ENCODE results near the gene RASSF5. TPM values are rescaled to one million over a fixed set of nuclear protein-coding genes. Genes with fewer than 3 reads are reported as not detected.

RASSF5 gene
- total and polyA plus RNA-seq, 3 donors from 2014 or later: 4.3 to 8.4 (median 5.9) TPM

- H3K4me3 ChIP-seq: no peak overlapping the region
- H3K27me3 ChIP-seq: no peaks in the 10 kb centered on the region
- H3K36me3 ChIP-seq (ENCODE audit: low read depth, missing control alignments): no peaks in the 10 kb centered on the region
- intact Hi-C loops (cut with DNase I; ENCODE audit: low total_unique reads): loop anchor here (10.0 kb wide), 1 partner anchor 89 kb away; no protein-coding TSS in a partner anchor
- no peaks in the 10 kb centered on the region for H3K4me1 ChIP-seq
- DNase-seq: no peak
- 57 to 65% methylated on average over 6 of the region's 6 CpGs for WGBS, 2 donors
- no peak overlapping the region for H3K27ac ChIP-seq
- no peaks in the 10 kb centered on the region for H3K9me3 ChIP-seq
- TF ChIP-seq POLR2A (IDR thresholded peaks at IDR 0.05) (no peak), CTCF (IDR thresholded peaks at IDR 0.05) (no peak)
These were observed 11.1 kb upstream of the RASSF5 start for GRCh38 chr1:206496131-206496793.

DNA sequence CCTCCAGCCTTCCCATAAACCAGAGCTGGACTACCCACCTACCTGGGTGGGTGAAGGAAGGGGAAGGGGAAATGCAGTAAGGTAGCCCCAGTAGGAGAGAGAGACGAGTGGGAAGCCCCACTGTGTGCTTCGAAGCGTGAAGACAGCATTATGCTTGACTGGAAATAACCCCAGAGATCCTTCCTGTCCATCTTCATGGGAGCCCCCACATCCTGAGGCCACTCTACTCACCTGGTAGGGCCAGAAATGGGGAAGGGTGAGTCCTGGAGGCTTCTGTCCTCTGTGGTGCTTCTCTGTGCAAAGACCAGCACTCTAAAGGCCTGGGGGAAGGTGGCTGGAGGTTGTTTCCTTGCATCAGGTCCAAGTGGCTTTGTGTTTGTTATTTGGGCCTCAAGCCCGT is 10.0 kb upstream of the RASSF5 start:
- Histone ChIP-seq H3K4me3 (no peak overlapping the region), H3K9me3 (no peaks in the 10 kb centered on the region), H3K36me3 (ENCODE audit: low read depth, missing control alignments) (no peaks in the 10 kb centered on the region), H3K27ac (no peak overlapping the region), H3K4me1 (no peaks in the 10 kb centered on the region), H3K27me3 (no peaks in the 10 kb centered on the region)
- DNase-seq: no peak
- TF ChIP-seq CTCF (IDR thresholded peaks at IDR 0.05): no peak
- TF ChIP-seq POLR2A (IDR thresholded peaks at IDR 0.05): no peak
- intact Hi-C loops (cut with DNase I; ENCODE audit: low total_unique reads): loop anchor here (10.0 kb wide), 1 partner anchor 87 kb away; no protein-coding TSS in a partner anchor
- WGBS, 2 donors: 63 to 71% methylated on average over 3 to 4 of the region's 4 CpGs

DNA sequence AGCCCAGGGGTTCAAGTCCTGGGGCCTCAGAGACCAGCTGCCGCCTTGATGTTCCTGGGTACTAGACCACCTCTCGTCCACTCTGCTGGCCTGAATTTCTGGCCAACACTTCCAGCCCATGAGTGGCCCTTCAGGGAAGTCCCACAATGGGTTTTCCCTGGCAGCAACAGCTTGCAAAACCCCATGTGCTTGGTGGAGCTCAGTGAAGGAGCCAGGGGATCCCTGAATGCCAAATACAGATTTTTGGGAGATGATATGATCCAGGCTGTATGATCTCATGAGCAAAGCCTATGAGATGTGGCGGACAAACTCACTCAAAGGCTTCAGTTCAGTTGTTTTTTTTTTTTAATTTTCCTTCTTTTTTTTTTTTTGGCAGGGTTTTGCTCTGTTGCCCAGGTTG is 9.6 kb upstream of the RASSF5 start:
- H3K4me3 ChIP-seq: no peak overlapping the region
- H3K27ac ChIP-seq: no peak overlapping the region
- H3K4me1 ChIP-seq: no peaks in the 10 kb centered on the region
- WGBS, 2 donors: 94 to 98% methylated on average over 3 of the region's 3 CpGs
- no peaks in the 10 kb centered on the region for H3K9me3 ChIP-seq
- intact Hi-C loops (cut with DNase I; ENCODE audit: low total_unique reads): loop anchor here (10.0 kb wide), 1 partner anchor 87 kb away; no protein-coding TSS in a partner anchor
- no peaks in the 10 kb centered on the region for H3K27me3 ChIP-seq
- H3K36me3 ChIP-seq (ENCODE audit: low read depth, missing control alignments): no peaks in the 10 kb centered on the region
- no peak for DNase-seq
- no peak for TF ChIP-seq POLR2A (IDR thresholded peaks at IDR 0.05)

- Histone ChIP-seq H3K27me3 (no peaks in the 10 kb centered on the region), H3K27ac (no peak overlapping the region), H3K9me3 (no peaks in the 10 kb centered on the region), H3K36me3 (ENCODE audit: low read depth, missing control alignments) (no peaks in the 10 kb centered on the region), H3K4me1 (no peaks in the 10 kb centered on the region), H3K4me3 (no peak overlapping the region)
- TF ChIP-seq CTCF (IDR thresholded peaks at IDR 0.05) (no peak), POLR2A (IDR thresholded peaks at IDR 0.05) (no peak)
- intact Hi-C loops (cut with DNase I; ENCODE audit: low total_unique reads): loop anchor here (10.0 kb wide), 1 partner anchor 86 kb away; no protein-coding TSS in a partner anchor
- DNase-seq: no peak
- WGBS, 2 donors: 87 to 88% methylated on average over 2 of the region's 2 CpGs
These were observed 8.6 kb upstream of the RASSF5 start for GRCh38 chr1:206498685-206499084.

DNA sequence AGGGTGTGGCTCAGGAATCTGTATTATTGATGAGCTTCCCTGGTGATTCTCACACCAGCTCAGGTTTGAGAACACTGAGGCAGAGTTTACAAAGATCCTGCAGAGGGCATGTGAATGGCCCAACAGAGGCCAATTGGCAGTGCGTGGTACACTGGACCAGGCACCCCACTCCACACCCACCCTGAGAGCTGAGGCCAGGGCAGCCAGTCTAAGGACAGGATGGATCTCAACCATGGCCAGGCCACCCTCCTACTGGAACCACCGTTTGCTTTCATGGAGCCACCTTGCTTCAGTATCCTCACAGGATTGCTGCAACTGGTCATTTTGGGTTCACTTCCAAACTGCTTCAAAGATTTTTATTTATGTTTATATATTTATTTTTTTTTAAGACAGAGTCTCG is 7.3 kb upstream of the RASSF5 start:
- Histone ChIP-seq H3K4me1 (no peaks in the 10 kb centered on the region), H3K27ac (no peak overlapping the region), H3K36me3 (ENCODE audit: low read depth, missing control alignments) (no peaks in the 10 kb centered on the region), H3K4me3 (no peak overlapping the region), H3K9me3 (no peaks in the 10 kb centered on the region), H3K27me3 (no peaks in the 10 kb centered on the region)
- TF ChIP-seq POLR2A (IDR thresholded peaks at IDR 0.05) (no peak), CTCF (IDR thresholded peaks at IDR 0.05) (no peak)
- no peak for DNase-seq
- intact Hi-C loops (cut with DNase I; ENCODE audit: low total_unique reads): no loop called here
- WGBS, 2 donors: 84 to 96% methylated on average over 3 of the region's 3 CpGs
